ENCODE results near the gene TNS1. TPM values are rescaled to one million over a fixed set of nuclear protein-coding genes. Genes with fewer than 3 reads are reported as not detected.

TNS1 gene
- total RNA-seq, 1 experiment from 2014 or later: 0.49 TPM

GRCh38 chr2:217853961-217854360 lies 148.8 kb downstream of the TNS1 start:
- Histone ChIP-seq H3K4me3 (ENCODE audit: low read depth in 2 of 2, low read length in 2 of 2) (no peak overlapping the region), H3K27ac (ENCODE audit: low read length) (no peak overlapping the region), H3K4me1 (ENCODE audit: control insufficient read depth, insufficient read depth, low read length) (no peaks in the 10 kb centered on the region), H3K36me3 (ENCODE audit: control insufficient read depth, insufficient read depth, low read length) (no peaks in the 10 kb centered on the region), H3K27me3 (ENCODE audit: control insufficient read depth, insufficient read depth, low read length) (peaks cover 2% of the 10 kb centered on the region; the same call in 1 of the 2 replicates), H3K9me3 (ENCODE audit: control insufficient read depth, insufficient read depth, low read depth, low read length) (no peaks in the 10 kb centered on the region)
- intact Hi-C loops (cut with micrococcal nuclease; ENCODE audit: unreplicated experiment) (no loop called here), in situ Hi-C loops (cut with HindIII; ENCODE audit: low pct_unique_long_range_greater_than_20kb, low sequenced_read_pairs) (no loop called here)
- CTCF ChIA-PET: no interaction called here
- TF ChIP-seq CTCF (IDR thresholded peaks at IDR 0.05) (no peak), POLR2AphosphoS5 (IDR thresholded peaks at IDR 0.05; ENCODE audit: low read depth, low read length) (no peak)
- ATAC-seq (no peak), DNase-seq (ENCODE audit: low read depth, low spot score) (no peak)
- POLR2A ChIA-PET: no interaction called here
- BruUV-seq (replicated peaks): no TSS peak

- DNase-seq (ENCODE audit: low read depth, low spot score) (no peak), ATAC-seq (no peak)
- in situ Hi-C loops (cut with HindIII; ENCODE audit: low pct_unique_long_range_greater_than_20kb, low sequenced_read_pairs): no loop called here
- H3K36me3 ChIP-seq (ENCODE audit: control insufficient read depth, insufficient read depth, low read length): no peaks in the 10 kb centered on the region
- BruUV-seq (replicated peaks): no TSS peak
- TF ChIP-seq CTCF (IDR thresholded peaks at IDR 0.05): no peak
- H3K4me1 ChIP-seq (ENCODE audit: control insufficient read depth, insufficient read depth, low read length): no peaks in the 10 kb centered on the region
- peaks cover 2% of the 10 kb centered on the region; the same call in 1 of the 2 replicates for H3K27me3 ChIP-seq (ENCODE audit: control insufficient read depth, insufficient read depth, low read length)
- H3K4me3 ChIP-seq (ENCODE audit: low read depth in 2 of 2, low read length in 2 of 2): no peak overlapping the region
- ChIA-PET POLR2A (no interaction called here), CTCF (no interaction called here)
- no peak overlapping the region for H3K27ac ChIP-seq (ENCODE audit: low read length)
- intact Hi-C loops (cut with micrococcal nuclease; ENCODE audit: unreplicated experiment): no loop called here
- no peaks in the 10 kb centered on the region for H3K9me3 ChIP-seq (ENCODE audit: control insufficient read depth, insufficient read depth, low read depth, low read length)
Measured at GRCh38 chr2:217853301-217853881, 149.4 kb downstream of the TNS1 start.

- BruUV-seq (replicated peaks): no TSS peak
- in situ Hi-C loops (cut with HindIII; ENCODE audit: low pct_unique_long_range_greater_than_20kb, low sequenced_read_pairs): no loop called here
- CTCF ChIA-PET: no interaction called here
Measured at GRCh38 chr2:217852555-217853211, 150.1 kb downstream of the TNS1 start.

More at GRCh38 chr2:217852555-217853211, 150.1 kb downstream of the TNS1 start:
- ATAC-seq (no peak), DNase-seq (ENCODE audit: low read depth, low spot score) (no peak)
- TF ChIP-seq CTCF (IDR thresholded peaks at IDR 0.05) (no peak), POLR2AphosphoS5 (IDR thresholded peaks at IDR 0.05; ENCODE audit: low read depth, low read length) (no peak), REST (IDR thresholded peaks at IDR 0.05; ENCODE audit: insufficient read depth in 1 of 2, low read depth in 2 of 2, low read length in 1 of 2) (no peak), TCF7L2 (IDR thresholded peaks at IDR 0.05; ENCODE audit: low read depth, low read length) (no peak), SIN3A (IDR thresholded peaks at IDR 0.05; ENCODE audit: borderline replicate concordance, insufficient read depth, low read depth, low read length) (no peak)
- H3K36me3 ChIP-seq (ENCODE audit: control insufficient read depth, insufficient read depth, low read length): no peaks in the 10 kb centered on the region
- H3K4me1 ChIP-seq (ENCODE audit: control insufficient read depth, insufficient read depth, low read length): no peaks in the 10 kb centered on the region
- intact Hi-C loops (cut with micrococcal nuclease; ENCODE audit: unreplicated experiment): no loop called here
- no peak overlapping the region for H3K4me3 ChIP-seq (ENCODE audit: low read depth in 2 of 2, low read length in 2 of 2)
- H3K9me3 ChIP-seq (ENCODE audit: control insufficient read depth, insufficient read depth, low read depth, low read length): no peaks in the 10 kb centered on the region
- H3K27ac ChIP-seq (ENCODE audit: low read length): no peak overlapping the region
- peaks cover 2% of the 10 kb centered on the region; the same call in 1 of the 2 replicates for H3K27me3 ChIP-seq (ENCODE audit: control insufficient read depth, insufficient read depth, low read length)
- POLR2A ChIA-PET: no interaction called here

All from Panc1 (cell line).